SJSA1 (cell line): ENCODE data around the gene BPIFB2. TPM values are rescaled to one million over a fixed set of nuclear protein-coding genes. Genes with fewer than 3 reads are reported as not detected.

ENCODE experiments used
- DNase-seq, 2 experiments: peaks; one replicate each; pipeline ENCODE4 v3.0.0-alpha.2; 2015 to 2020; ENCODE audit warnings: low spot score in 2 of 2, low read depth in 1 of 2
- H3K27ac ChIP-seq: fragments of 250-450 bp; sonication (Bioruptor Pico); 2 replicates; pipeline ENCODE4 v1.5.1; 2020; ENCODE audit warnings: mild to moderate bottlenecking, moderate library complexity
- H3K27me3 ChIP-seq: fragments of 250-450 bp; sonication (Bioruptor Pico); replicated peaks from 2 replicates; pipeline ENCODE4 v1.5.1; 2020; ENCODE audit warnings: mild to moderate bottlenecking, moderate library complexity
- H3K36me3 ChIP-seq: fragments of 250-450 bp; sonication (Bioruptor Pico); 2 replicates; pipeline ENCODE4 v1.5.1; 2020; ENCODE audit warnings: mild to moderate bottlenecking
- H3K4me1 ChIP-seq: fragments of 250-450 bp; sonication (Bioruptor Pico); replicated peaks from 2 replicates; pipeline ENCODE4 v1.6.1; 2021; ENCODE audit warnings: mild to moderate bottlenecking
- H3K4me3 ChIP-seq: fragments of 250-450 bp; sonication (Bioruptor Pico); 2 replicates; pipeline ENCODE4 v1.5.1; 2020; ENCODE audit warnings: mild to moderate bottlenecking
- H3K9me3 ChIP-seq: fragments of 250-450 bp; sonication (Bioruptor Pico); replicated peaks from 2 replicates; pipeline ENCODE4 v1.5.1; 2020; ENCODE audit warnings: mild to moderate bottlenecking
- total RNA-seq: library from RNA; depleted of rRNA; stranded (reverse); fragments of >200 nt; shearing (Covaris generic); gene quantifications from 2 replicates; pipeline ENCODE4 v1.2.3, GENCODE V29; 2014

The BPIFB2 gene
- total RNA-seq, 1 experiment from 2014 or later = not detected

DNA sequence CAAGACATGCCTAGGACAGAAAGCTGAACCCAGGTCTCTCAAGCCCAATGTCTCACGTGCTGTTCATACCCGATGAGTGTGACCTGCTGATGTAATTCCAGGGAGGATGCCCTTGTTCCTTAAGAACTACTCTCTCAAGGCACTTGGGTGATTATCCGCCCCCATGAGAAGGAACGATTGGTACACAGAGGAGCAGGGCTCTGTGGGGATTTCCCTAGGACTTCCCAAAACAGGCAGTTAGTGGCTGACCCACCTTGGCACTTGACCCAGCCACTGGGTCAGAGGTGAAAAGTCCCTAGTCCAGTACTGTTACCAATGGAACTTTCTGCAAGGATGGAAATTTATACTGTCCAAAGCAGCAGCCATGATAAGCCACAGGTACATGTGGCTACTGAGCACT, 14.8 kb downstream of the BPIFB2 start:
- no peaks in the 10 kb centered on the region for H3K27me3 ChIP-seq
- no peak overlapping the region for H3K27ac ChIP-seq
- DNase-seq = no peak
- no peak overlapping the region for H3K4me3 ChIP-seq
- H3K9me3 ChIP-seq = no peaks in the 10 kb centered on the region
- H3K36me3 ChIP-seq = no peaks in the 10 kb centered on the region
- H3K4me1 ChIP-seq = no peaks in the 10 kb centered on the region

GRCh38 chr20:33022694-33023438, 15.4 kb downstream of the BPIFB2 start:
- no peaks in the 10 kb centered on the region for H3K9me3 ChIP-seq
- H3K4me3 ChIP-seq = no peak overlapping the region
- no peaks in the 10 kb centered on the region for H3K4me1 ChIP-seq
- no peak overlapping the region for H3K27ac ChIP-seq
- no peaks in the 10 kb centered on the region for H3K36me3 ChIP-seq
- no peak for DNase-seq
- H3K27me3 ChIP-seq = no peaks in the 10 kb centered on the region

- H3K27ac ChIP-seq = no peak overlapping the region
- no peaks in the 10 kb centered on the region for H3K36me3 ChIP-seq
- no peaks in the 10 kb centered on the region for H3K4me1 ChIP-seq
- no peaks in the 10 kb centered on the region for H3K9me3 ChIP-seq
- no peak for DNase-seq
- H3K4me3 ChIP-seq = no peak overlapping the region
- H3K27me3 ChIP-seq = no peaks in the 10 kb centered on the region
Measured at GRCh38 chr20:33023439-33024242, 16.1 kb downstream of the BPIFB2 start.

GRCh38 chr20:33024243-33024560, 16.7 kb downstream of the BPIFB2 start:
- H3K4me3 ChIP-seq = no peak overlapping the region
- DNase-seq = no peak
- H3K9me3 ChIP-seq = no peaks in the 10 kb centered on the region
- H3K4me1 ChIP-seq = no peaks in the 10 kb centered on the region
- no peaks in the 10 kb centered on the region for H3K36me3 ChIP-seq
- H3K27ac ChIP-seq = no peak overlapping the region
- no peaks in the 10 kb centered on the region for H3K27me3 ChIP-seq

- Histone ChIP-seq H3K27ac (no peak overlapping the region), H3K4me3 (no peak overlapping the region), H3K27me3 (no peaks in the 10 kb centered on the region), H3K9me3 (no peaks in the 10 kb centered on the region), H3K36me3 (no peaks in the 10 kb centered on the region), H3K4me1 (no peaks in the 10 kb centered on the region)
- no peak for DNase-seq
Measured at GRCh38 chr20:33024609-33025317, 17.3 kb downstream of the BPIFB2 start.

- H3K4me1 ChIP-seq = no peaks in the 10 kb centered on the region
- H3K27me3 ChIP-seq = no peaks in the 10 kb centered on the region
- H3K9me3 ChIP-seq = no peaks in the 10 kb centered on the region
- H3K27ac ChIP-seq = no peak overlapping the region
- H3K4me3 ChIP-seq = no peak overlapping the region
- DNase-seq = no peak
- H3K36me3 ChIP-seq = no peaks in the 10 kb centered on the region
Measured at GRCh38 chr20:33025318-33025876, 17.9 kb downstream of the BPIFB2 start.

- H3K27ac ChIP-seq = no peak overlapping the region
- H3K36me3 ChIP-seq = no peaks in the 10 kb centered on the region
- H3K4me3 ChIP-seq = no peak overlapping the region
- H3K9me3 ChIP-seq = no peaks in the 10 kb centered on the region
- DNase-seq = no peak
- H3K4me1 ChIP-seq = no peaks in the 10 kb centered on the region
- 0 out of 2 replicates have a peak, but pooled peaks cover 4% of the 10 kb centered on the region for H3K27me3 ChIP-seq
Measured at GRCh38 chr20:33026072-33026778, 18.7 kb downstream of the BPIFB2 start.

DNA sequence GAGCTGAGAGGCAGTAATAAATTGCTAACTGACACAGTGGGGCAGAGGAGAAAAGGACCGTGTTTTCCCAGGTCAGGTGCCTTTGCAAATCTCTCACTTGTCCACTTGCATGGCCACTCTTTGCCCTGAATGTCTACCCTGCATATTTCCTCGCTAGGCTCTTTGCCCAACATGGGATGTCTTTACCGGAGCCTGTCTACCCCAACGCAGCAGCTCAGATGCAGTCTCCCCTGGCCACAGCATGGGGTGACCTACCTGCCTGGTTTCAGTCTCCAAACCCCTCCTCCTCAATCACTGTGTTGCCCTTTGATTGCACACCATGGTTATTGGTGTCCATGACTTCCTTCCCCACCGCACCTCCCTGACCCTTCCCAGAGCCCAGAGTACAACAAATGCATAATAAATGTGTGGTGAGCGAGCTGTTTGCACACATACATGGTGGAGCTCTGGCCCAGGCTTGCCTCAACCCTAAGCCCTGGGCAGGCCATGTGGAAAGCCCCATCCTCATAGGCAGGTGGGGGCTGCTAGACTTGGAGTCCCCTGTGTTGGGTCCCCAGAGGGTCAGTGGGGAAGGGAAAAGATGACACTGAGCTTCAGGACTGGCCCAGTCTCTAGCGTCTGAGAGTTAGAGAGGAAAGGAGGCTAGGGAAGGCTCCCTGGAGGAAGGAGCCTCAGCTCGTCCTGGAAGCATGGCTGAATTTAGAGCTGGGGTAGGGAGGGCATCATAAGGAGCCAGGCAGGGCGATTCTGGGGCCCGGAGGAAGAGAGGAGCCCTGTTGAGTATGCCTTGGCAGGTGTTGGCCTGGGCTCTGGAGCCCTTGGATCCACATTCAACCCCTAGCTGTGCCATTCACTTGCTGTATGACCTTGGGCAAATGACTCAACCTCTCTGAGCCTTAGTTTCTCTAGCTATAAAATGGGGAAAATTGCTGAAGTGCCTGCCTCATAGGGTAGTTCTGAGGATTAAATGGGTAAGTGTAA, 19.6 kb downstream of the BPIFB2 start:
- no peaks in the 10 kb centered on the region for H3K9me3 ChIP-seq
- H3K4me1 ChIP-seq = no peaks in the 10 kb centered on the region
- no peak for DNase-seq

DNA sequence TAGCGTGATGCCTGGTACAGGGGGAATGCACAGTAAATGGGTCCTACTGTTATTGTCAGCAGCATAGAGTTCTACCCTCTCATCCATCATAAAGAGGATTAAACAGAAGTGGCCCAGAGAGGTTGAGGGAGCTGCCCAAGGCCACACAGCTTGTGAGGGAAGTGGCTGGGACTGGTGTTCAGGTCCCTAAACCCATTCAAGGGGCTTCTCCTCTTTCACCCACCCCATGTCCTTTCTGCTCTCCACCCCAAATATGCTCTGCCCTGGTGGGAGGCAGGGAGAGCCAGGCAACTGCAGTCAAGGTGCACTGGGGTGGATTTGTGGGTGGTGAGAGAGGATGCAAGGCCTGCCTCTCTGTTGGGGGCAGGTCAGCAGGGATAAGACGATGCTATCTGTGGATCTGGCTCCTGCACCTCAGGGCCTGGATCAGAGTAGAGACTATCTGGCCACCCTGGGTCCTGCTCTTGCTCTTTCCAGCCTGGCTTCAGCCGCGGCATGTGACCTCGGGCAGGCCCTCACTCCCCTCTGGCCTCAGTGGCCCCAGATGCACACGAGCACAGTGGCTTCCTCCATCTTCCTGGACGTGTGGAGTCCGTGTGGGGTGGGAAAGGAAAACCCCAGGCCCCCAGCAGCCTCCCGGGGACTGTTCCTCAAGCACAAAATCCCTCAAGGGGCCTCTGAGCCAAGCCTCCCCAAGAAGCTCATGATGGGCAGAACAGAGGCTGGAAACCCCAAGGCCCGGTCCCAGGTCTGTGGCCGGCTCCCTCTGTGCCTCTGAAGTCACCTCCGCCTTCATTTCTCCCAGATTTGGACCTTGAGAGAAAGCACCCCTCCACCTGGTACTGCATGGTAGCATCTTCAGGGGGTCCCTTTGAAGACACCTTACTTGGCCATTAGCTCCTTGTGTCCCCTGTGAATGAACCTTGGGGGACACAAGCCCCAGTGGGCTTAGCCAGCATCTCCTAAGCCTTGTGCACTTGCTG, 20.6 kb downstream of the BPIFB2 start:
- H3K36me3 ChIP-seq = no peaks in the 10 kb centered on the region
- no peaks in the 10 kb centered on the region for H3K9me3 ChIP-seq
- no peak overlapping the region for H3K4me3 ChIP-seq
- no peaks in the 10 kb centered on the region for H3K4me1 ChIP-seq
- no peak overlapping the region for H3K27ac ChIP-seq
- no peak for DNase-seq
- H3K27me3 ChIP-seq = 0 out of 2 replicates have a peak, but pooled peaks cover 4% of the 10 kb centered on the region

More for the DNA sequence above, 19.6 kb downstream of the BPIFB2 start:
- no peaks in the 10 kb centered on the region for H3K36me3 ChIP-seq
- no peak overlapping the region for H3K27ac ChIP-seq
- no peak overlapping the region for H3K4me3 ChIP-seq
- 0 out of 2 replicates have a peak, but pooled peaks cover 4% of the 10 kb centered on the region for H3K27me3 ChIP-seq

DNA sequence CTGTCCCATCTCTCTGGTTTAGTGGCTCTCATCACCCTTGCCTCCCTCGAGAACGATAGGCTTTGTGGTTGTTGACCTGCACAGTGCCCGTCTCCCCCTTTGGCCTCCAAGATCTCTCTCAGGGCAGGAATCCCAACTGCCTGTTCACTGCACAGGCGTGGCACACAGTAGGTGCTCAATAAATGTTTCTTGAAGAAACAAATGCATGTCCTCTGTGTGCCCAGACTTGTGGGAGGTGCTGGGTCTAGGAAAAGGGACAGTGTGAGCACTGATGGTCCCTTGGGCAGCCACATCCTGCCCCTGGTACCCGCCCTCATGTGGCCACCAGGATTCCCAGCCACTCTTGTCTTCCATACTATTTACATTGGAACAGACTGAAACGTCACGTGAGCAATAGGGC, 21.4 kb downstream of the BPIFB2 start:
- H3K27me3 ChIP-seq = 0 out of 2 replicates have a peak, but pooled peaks cover 4% of the 10 kb centered on the region
- DNase-seq = no peak
- H3K27ac ChIP-seq = no peak overlapping the region
- no peaks in the 10 kb centered on the region for H3K9me3 ChIP-seq
- no peaks in the 10 kb centered on the region for H3K36me3 ChIP-seq
- H3K4me1 ChIP-seq = no peaks in the 10 kb centered on the region
- no peak overlapping the region for H3K4me3 ChIP-seq

GRCh38 chr20:33030076-33030475, 22.6 kb downstream of the BPIFB2 start:
- no peaks in the 10 kb centered on the region for H3K36me3 ChIP-seq
- no peak overlapping the region for H3K27ac ChIP-seq
- H3K4me3 ChIP-seq = no peak overlapping the region
- no peak for DNase-seq
- H3K9me3 ChIP-seq = no peaks in the 10 kb centered on the region
- H3K27me3 ChIP-seq = 0 out of 2 replicates have a peak, but pooled peaks cover 4% of the 10 kb centered on the region
- no peaks in the 10 kb centered on the region for H3K4me1 ChIP-seq
